DMS 273 treated with DMSO at 0.1 percent for 48 hours (cell line): ENCODE results near the gene SPG7.
A peak's percentile ranks its signal among the peaks of the same experiment; 100 is the strongest.
"Not testable (repeated sequence)": the region's sequence is repeated elsewhere in the genome, so short reads cannot be mapped to it uniquely, and the experiment has no call there.

ENCODE experiments used
- DNase-seq: peaks from one replicate; lab custom pipeline; 2025; lab: John Stamatoyannopoulos, UW

The SPG7 gene

DNA sequence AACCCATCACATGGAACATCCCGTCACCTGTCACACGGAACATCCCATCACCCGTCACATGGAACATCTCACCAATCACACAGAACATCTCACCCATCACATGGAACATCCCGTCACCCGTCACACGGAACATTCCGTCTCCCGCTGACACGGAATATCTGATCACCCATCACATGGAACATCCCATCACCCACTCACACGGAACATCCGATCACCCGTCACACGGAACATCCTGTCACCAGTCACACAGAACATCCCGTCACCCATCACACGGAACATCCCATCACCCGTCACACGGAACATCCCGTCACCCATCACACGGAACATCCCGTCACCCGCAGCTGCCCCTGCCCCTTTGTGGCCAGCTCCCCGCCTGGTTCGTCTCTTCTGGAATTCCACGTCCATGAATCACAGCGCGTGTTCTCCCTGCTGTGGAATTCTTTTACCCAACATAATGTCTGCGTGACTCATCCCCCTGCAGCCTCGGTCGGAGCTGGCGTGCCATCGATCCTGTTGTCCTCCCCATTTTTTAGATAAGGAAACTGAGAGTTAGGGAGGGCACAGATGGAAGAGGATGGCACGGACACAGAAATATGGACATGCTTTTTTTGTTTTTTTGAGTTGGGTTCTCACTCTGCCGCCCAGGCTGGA lies 73.0 kb downstream of the SPG7 start:
- DNase-seq, result no peak

- DNase-seq, result no peak
Measured at GRCh38 chr16:89581861-89582563, 73.8 kb downstream of the SPG7 start.

DNA sequence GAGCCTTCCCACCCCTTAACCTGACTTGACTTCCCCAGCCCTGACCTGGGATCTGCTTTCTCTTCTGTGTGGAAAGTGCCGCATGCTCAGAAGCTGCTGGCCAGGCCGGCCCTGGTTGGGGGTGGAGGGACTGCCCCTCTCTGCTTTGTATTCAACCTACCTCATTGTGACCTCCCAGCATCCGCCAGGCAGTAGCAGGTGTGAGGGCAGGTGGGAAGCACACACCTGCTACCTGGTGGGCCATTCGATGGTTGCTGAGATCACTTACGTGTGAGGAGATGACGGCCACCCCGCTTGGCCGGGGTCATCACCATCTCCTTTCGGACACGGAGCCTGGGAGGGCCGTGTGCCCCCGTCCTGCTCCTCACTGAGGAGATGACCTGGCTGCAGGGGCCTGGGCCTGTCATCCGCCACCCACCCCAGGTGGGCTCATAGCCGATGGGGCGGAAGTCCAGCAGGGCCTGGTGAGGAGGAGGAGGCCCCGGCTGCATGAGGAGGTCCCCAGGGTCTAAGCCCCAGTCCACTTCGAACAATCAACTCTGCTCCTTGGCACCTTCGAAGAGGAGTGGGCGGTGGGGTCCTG lies 74.5 kb downstream of the SPG7 start:
- no peak for DNase-seq

DNA sequence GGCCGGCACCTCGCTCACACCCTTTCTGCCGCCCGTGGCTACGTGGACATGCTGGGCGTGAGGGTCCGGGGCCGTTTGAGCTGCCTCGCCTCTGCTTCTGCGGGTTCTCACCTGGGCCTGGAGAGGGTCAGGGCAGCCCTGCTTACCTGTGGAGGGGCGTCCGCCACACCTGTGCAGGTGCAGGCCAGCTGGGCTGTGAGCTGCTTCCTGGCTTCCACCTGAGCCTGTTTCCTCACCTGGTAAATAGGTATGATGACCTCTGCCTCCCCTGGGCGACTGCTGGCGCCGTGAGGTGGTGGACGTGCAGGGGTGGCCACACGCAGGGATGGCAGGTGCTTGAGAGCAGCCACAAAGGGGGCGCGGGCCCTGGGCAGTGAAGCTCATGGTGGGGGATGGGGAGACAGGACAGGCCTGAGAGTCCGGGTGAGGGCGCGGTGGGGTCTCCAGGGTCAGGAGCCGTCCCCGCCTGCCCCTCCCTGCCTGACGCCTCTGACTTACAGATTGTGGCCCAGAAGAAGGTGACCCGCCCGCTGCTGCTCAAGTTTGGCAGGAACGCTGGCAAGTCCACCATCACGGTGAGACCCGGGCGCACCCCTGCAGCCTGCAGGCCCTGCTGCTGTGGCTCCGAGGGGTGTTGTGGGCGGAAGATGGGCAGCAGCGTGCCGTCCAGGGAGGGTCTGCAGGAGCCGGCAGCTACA lies 75.1 kb downstream of the SPG7 start:
- no peak for DNase-seq

DNA sequence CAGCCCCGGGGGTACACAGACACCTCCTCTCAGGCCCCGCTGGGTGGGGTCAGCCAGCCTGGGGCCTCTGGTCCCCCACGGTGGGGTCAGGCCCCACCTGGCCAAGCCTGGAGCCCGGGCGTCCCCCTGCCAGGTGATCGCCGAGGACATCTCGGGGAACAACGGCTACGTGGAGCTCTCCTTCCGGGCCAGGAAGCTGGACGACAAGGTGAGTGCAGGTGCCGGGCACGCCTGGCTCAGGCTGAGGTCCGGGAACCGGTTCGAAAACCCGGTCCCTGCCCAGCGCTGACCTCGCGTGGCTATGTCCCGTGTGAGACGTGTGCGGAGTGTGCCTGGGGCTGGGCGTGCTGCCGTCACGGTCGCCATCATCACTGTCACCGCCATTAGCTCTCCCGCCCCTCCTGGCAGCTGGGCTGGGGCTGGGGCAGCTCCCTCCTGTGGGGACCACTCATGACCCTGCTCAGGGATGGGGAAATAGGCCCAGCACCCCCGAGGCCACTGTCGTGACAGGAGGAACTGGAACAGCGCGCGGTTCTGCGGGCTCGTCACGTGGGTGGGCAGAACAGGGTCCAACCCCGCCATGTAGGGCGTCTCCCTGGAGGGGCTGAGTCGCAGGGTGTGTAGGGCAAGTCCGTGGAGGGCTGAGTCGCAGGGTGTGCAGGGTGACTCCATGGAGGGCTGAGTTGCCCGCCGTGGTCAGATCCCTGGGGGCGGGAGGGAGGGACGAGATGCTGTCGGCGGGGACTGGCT lies 75.9 kb downstream of the SPG7 start:
- DNase-seq, result no peak

DNA sequence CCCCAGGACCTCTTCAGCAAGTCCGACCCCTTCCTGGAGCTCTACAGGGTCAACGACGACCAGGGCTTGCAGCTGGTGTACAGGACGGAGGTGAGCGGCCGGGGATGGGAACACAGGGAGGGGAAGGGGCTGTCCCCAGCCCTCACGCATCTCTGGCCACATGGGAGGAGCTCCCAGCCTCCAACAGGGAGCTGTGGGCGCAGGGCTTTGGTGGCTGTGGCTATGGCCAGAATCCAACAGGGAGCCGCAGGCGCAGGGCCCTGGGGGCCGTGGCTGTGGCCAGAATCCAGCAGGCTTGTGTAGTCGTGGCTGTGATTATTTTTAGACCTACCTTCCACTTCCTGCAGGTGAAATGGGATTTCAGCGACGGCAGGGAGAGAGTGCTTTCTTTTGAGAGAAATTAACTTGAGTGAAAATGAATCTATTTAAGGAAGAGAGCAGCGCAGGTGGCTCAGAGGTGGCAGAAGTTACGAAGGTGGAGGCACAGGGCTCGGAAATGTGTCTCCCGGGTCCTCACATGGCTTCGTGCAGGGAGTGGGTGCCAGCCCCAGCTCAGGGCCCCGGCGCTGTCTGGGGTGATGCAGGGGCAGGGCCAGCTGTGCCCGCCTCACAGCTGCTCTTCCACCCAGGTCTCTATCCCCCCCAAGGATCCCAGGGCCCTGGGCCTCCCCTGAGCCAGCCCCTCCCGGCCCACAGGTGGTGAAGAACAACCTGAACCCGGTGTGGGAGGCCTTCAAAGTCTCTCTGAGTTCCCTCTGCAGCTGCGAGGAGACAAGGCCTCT lies 76.8 kb downstream of the SPG7 start:
- no peak for DNase-seq

DNA sequence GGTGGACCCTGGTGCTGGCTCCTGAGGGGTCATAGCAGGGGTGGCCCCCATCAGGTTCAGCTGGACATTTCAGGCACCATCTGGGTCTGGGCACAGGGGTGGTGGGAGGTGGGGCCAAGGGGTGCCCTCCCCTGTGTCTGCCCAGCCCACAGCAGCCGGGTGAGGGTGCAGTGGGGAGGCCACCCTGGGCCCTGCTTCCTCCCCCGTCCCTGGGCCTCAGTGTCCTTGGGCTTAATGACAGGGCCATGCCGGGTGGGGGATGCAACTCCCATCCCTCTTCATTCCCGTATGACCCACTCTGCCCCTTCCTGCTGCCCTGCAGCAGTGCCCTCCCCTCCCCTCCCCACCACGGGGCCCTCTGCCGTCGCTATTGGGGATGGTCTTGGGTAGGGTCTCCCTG lies 78.0 kb downstream of the SPG7 start:
- no peak for DNase-seq

- DNase-seq, result no peak
Measured at GRCh38 chr16:89586853-89587252, 78.7 kb downstream of the SPG7 start.

DNA sequence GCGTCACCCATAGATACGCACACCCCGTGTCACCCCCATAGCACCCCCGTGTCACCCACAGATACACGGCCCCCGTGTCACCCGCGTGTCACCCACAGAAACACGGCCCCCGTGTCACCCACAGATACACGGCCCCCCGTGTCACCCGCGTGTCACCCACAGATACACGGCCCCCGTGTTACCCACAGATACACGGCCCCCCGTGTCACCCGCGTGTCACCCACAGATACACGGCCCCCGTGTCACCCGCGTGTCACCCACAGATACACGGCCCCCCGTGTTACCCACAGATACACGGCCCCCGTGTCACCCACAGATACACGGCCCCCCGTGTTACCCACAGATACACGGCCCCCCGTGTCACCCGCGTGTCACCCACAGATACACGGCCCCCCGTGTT lies 79.5 kb downstream of the SPG7 start:
- DNase-seq, result not testable (repeated sequence)

GRCh38 chr16:89588413-89589109 lies 80.4 kb downstream of the SPG7 start:
- no peak for DNase-seq

DNA sequence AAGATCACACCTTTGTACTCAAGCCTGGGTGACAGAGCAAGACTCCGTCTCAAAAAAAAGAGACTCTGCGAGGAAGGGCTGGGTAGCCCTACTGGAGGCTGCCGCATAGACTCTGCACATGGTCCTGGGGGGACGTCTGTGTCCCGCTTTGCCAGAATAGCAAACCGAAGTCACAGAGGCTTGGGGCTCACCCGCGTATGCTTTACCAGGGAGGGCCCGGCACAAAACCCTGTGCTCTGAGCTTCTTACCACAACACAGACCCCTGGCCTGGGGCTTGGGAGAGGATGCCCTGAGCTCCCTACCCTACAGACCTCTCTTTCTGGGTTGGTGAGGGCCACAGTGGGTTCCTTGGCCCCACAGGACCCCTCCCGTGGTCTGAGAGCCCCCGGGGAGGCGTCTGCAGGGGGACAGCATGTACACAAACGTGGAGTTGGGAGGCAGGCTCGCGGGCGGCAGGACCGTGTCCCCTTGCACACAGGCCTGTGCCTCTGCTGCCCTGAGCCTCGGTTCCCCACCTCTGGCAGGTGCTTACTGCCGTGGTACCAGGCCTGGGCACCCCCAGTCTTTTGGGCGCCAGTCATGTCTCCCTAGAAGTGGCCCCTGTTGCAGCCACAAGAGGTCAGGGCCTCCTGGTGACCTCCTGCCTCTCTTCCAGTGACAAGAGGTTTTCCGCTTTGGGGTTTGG lies 81.2 kb downstream of the SPG7 start:
- DNase-seq, result no peak

GRCh38 chr16:89593841-89594240 lies 85.6 kb downstream of the SPG7 start:
- DNase-seq, result no peak

DNA sequence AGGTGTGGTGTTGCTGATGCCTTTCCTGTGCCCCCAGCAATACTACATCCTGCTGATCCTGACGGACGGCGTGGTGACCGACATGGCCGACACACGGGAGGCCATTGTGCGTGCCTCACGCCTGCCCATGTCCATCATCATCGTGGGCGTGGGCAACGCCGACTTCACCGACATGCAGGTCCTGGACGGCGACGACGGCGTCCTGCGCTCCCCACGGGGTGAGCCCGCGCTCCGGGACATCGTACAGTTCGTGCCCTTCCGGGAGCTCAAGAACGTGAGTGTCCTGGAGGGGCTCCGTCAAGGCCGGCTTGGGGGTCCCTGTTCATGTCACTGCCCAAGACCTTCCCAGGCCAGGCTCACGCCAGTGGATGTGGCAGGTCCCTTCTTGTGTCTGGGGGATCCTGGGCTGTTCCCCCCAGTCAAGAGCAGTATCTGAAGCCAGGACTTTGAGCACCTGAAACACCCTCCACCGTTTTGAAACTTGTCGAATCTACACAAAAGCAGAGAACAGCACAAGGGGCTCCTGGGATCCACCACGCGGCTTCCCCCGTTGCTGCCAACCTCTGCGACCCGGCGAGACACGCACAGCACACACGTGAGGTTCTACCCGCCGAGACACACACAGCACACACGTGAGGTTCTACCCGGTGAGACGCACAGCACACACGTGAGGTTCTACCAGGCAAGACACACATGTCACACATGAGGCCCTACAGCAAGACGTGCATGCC lies 87.3 kb downstream of the SPG7 start:
- DNase-seq, result no peak

- no peak for DNase-seq
Measured at GRCh38 chr16:89596061-89596689, 88.0 kb downstream of the SPG7 start.

- DNase-seq, result no peak
Measured at GRCh38 chr16:89596957-89597649, 88.9 kb downstream of the SPG7 start.

GRCh38 chr16:89598199-89598598 lies 90.0 kb downstream of the SPG7 start:
- peak; percentile 13 for DNase-seq

GRCh38 chr16:89599451-89599858 lies 91.3 kb downstream of the SPG7 start:
- DNase-seq, result peak; percentile 14

GRCh38 chr16:89599902-89600301 lies 91.7 kb downstream of the SPG7 start:
- DNase-seq, result no peak
